AG20443 (cell line): ENCODE measurements around the gene FMN2.

Experiments used
- DNase-seq: peaks from one replicate; pipeline ENCODE4 v3.0.0; 2012; ENCODE audit warnings: low spot score, mixed read lengths

The FMN2 gene

GRCh38 chr1:240491796-240492195 is 400.1 kb downstream of the FMN2 start:
- DNase-seq, result no peak

- DNase-seq, result no peak
Measured at GRCh38 chr1:240492832-240493440, 401.3 kb downstream of the FMN2 start.

DNA sequence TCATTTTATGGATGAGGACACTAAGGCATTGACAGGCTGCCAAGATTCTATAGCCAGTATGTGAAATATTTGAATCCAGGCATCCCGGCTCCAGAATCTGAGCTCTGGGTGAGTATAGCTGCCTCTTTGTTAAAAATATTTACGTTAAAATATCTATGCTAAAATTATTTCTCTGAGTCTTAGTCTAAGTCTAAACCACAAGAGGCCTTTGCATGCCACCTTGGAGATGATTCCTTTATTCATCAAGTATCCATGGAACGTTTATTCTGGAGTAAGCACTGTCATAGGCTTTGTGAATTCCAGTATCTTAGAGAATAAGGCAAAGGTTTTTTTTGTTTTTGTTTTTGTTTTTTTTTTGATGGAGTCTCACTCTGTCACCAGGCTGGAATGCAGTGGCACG is 403.9 kb downstream of the FMN2 start:
- DNase-seq, result no peak

DNA sequence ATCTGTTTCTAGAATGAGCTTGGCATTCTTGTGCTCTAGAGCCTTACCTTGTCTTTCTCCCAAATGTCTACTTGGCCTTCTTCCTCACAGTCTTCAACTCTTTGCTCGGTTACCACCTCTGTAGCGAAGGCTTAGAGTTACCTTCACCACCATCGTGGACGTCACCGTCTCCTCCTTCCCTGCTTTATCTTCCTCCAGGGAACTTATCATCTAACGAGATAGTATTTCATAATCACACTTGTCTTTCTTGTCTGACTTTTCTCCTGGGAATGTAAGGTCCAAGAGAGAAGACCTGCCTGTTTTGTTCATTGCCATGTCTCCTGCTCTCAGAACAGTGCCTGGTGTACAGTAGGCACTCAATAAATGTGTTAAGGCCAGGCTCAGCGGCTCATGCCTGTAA is 404.7 kb downstream of the FMN2 start:
- no peak for DNase-seq

- no peak for DNase-seq
Measured at GRCh38 chr1:240496941-240497340, 405.3 kb downstream of the FMN2 start.

- no peak for DNase-seq
Measured at GRCh38 chr1:240497908-240498307, 406.2 kb downstream of the FMN2 start.

DNA sequence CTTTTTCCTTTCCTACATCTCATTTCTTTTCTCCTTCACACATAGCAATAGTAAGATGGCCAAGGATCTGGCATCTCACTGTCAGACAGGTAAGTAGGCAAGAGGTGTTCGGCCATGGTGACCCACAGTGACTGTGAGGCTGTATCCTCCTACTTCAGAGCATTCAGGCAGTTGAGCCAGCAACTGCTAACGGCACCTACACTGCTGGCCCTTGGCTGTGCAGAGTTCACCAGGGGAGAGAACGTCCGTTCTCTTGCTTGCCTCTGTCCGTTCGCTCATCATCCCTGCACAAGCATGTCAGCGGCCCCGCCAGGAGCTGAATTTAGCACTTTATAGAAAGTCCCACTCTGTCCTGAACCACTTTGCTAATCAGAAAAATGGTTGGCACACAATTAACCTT is 406.7 kb downstream of the FMN2 start:
- DNase-seq, result no peak

DNA sequence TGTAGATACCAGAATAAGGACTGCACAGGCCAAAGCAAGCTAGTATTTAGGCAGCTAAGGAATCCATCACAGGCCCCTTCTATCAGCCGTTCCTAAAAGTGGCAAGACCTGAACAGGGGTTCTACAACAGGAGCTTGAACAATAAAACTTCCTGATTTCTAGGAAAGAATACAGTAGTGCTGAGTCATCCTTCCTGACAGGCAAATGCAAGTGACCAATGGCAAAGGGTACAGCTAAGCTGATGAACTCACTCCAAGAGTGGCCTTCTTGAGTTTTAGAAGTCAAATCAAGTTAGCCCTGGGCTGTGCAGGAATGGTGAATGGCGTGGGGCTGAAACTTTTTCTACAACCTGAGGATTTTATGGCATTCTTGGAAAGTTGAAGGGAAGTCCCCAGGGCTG is 407.3 kb downstream of the FMN2 start:
- DNase-seq, result peak; percentile 50

DNA sequence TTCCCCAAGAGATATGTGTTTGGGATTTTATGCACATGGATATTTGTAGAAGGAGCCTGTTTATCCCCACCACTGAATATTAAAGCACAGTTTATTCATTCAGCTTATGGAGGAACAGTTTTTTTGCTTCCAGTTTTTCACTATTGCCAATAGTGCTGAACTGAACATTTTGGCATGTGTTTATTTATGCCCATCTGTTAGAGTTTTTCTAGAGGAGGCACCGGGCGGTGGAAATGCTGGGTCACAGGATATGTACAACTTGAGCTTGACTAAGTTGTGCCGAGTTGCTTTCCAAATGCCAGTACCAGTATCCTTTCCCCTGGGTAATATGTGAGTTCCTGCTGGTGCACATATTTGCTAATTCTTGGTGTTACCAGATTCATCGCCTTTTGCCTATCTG is 409.0 kb downstream of the FMN2 start:
- no peak for DNase-seq

GRCh38 chr1:240501115-240501514 is 409.4 kb downstream of the FMN2 start:
- no peak for DNase-seq

GRCh38 chr1:240503036-240503435 is 411.4 kb downstream of the FMN2 start:
- DNase-seq, result no peak

DNA sequence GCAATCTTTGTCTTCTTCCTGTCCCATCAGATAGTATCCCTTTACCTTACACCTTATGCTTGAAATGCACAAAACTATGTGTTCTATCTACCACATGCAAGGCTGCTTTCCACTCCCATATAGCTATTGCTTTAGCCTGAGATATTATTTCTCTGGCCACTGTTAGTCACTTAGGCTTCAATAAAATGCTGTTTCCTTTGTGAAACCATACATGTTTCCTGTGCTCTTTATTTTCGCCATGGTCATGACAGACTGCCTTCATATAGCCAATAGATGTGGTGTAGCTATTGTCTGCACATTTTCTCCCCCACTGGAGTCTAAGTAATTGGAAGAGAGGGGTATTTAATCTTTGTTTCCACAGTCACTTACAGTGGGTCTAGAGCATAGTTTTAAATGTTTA is 411.9 kb downstream of the FMN2 start:
- no peak for DNase-seq

GRCh38 chr1:240506176-240506575 is 414.5 kb downstream of the FMN2 start:
- DNase-seq, result no peak

GRCh38 chr1:240508201-240508600 is 416.5 kb downstream of the FMN2 start:
- no peak for DNase-seq

DNA sequence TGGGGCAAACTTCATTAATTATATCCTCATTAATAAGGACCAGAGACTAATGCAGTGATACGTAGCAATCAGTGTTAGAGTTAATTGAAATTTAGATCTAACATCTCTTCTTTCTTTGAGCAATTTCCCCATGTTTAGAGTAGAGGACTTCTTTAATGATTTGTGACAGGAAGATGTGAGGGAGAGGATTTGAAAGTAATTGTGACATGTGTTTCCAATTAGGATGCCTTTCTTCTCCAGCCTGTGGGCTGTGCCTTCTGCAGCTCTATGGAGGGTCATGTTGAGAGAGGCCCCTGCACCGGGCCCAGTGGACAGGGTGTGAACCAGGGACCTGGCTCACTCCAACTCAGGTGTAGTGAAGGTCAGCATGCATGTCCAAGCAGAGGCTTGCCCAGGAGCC is 417.3 kb downstream of the FMN2 start:
- DNase-seq, result peak; percentile 49

DNA sequence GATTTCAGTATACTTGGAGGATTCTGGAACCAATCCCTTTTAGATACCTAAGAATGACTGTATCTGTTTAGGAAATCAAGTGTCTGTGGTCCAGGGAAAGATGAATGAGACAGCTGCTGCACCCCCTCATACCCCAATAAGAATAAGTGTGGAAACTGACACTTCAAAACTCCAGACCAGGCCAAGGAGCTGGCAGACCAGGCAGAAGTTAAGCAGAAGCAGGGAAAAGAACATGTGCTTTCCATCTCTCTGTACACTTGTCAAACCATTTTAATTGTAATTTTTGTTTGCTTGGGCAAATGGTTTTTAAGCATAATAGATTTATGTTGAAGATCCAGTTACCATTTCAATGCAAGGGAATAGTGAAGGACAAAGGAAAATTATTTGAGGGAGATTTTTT is 420.1 kb downstream of the FMN2 start:
- DNase-seq, result no peak

DNA sequence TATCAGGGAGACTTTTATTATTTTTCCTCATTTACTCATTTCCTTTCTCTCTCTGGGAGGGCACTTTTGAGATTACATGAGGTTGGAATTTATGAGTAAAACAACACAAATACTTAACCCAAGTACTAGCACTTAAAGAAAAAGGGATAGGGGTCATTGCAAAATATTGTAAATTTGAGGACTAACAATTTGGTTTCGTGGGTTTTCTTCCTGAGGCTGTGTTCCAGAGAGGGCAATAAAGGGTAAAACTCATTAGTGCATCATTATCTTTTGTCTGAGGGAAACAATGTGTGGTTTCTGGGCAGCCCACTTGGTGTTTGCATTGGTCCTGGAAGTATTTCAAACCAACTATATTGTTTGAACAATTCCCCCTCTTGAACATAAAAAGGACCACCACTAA is 423.8 kb downstream of the FMN2 start:
- no peak for DNase-seq

DNA sequence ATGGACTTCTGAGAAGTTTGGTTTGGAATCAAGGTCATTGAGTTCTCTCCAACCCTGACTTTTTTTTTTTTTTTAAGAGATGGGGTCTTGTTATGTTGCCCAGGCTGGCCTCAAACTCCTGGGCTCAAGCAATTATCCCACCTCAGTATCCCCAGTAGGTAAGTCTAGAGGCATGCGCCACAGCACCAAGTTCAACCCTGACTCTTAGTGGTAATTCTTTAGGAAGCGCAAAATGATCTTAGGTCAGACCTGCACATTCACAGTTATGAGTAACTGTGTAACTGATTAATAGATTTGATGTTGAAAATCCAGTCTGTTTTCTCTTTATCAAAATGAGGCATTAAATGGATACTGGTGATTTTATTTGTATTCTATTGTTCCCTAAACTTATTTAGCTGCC is 424.4 kb downstream of the FMN2 start:
- no peak for DNase-seq

GRCh38 chr1:240517891-240518290 is 426.2 kb downstream of the FMN2 start:
- DNase-seq, result no peak

GRCh38 chr1:240522122-240522822 is 430.6 kb downstream of the FMN2 start:
- DNase-seq, result no peak

DNA sequence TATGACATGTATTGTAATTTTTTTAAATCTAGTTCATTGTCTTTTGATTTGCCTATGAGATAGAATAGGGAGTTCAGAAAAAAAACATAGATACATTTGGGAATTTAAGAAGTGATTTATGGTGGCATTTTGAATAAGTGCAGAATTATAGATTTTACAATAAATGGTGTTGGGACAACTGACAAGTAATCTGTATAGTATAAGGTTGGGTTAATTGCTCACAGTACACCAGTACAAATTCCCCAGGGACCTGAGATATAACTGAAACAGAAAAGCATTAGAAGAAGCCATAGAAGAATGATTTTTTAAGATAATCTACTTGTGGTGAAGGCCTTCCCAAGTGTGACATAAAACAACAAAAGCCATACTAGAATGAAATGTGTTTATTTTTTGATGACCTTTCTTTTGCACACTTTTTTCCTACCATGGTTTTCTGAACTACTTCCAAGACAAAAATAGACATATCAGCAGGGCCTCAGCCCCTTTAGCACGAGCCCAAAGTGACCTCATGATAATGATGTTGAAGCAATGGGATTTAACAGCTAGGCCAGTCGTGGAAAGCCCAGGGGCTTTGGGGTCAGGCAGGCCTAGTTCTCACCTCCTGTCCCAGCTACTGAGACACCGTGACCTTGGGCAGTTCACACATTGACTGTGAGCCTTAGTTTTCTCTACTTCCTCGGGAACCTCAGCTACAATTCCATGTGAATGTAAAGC is 432.8 kb downstream of the FMN2 start:
- DNase-seq, result no peak
